GM18498 (cell line): ENCODE results near the gene GLRX5.
A peak's percentile ranks its signal among the peaks of the same experiment; 100 is the strongest.

Experiments used
- ATAC-seq: cut with Tn5 transposase; IDR thresholded peaks from one replicate; pipeline ENCODE4 v1.9.1; 2021; ENCODE audit warnings: mild to moderate bottlenecking, moderate library complexity; ENCODE audit not compliant: unreplicated experiment

Gene GLRX5

DNA sequence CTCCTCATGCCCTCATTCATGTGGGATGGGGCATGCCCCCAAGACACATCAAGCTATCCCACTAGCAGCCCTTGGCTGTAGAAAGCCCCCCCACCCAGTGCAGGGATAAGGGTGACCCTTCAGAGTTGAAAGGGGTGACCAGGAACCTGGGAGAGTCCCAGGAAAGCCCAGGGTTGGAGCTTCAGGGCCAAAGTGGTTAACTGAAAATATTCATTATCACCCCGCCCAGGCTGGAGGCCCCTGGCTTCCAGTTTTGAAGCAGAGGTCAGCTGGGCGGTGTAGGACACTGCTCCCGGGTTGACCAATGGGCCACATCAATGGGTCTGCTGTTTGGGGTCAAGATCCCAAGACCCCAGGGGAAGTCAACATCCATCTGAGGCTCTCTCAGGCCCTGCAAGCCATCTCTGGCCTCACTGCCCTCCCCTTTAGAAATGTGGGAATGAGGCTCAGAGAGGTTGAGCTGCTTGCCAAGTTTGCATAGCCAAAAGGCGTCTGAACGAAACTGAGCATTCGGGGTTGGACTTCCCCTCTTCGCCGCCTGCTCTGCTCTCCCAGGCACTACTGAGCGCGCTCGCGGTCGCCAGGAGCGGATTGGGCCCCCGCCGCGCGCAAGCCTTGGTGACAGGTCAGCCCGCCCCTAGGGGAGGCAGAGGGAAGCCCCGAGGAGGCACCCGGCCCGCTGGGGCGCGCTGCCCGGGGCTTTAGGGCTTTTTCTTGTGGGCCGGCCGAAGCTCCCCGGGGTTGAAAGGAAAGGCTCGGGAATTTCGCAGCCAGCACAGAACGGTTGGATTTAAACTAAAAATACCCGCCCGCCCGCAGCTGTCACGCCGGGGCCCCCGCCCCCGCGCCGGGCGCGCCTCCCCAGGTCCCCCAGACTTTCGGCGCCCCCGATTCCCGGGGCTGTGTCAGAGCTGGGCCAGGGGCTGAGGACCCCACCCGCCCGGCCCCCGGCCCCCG is 19.0 kb upstream of the GLRX5 start:
- peak; percentile 88 for ATAC-seq

- ATAC-seq = peak; percentile 57
These were observed 18.2 kb upstream of the GLRX5 start, which contains the start of gene SYNE3 for GRCh38 chr14:95516554-95517181. Gene SYNE3, minus strand, starts transcription at chr14:95516650. Its CDS starts 40,829 bp downstream, at chr14:95475821.

- ATAC-seq = peak; percentile 22
These were observed 16.7 kb upstream of the GLRX5 start for GRCh38 chr14:95518045-95518751.

GRCh38 chr14:95519699-95520098 is 15.2 kb upstream of the GLRX5 start:
- no peak for ATAC-seq

GRCh38 chr14:95520346-95520745 is 14.5 kb upstream of the GLRX5 start:
- no peak for ATAC-seq

GRCh38 chr14:95521001-95521400 is 13.8 kb upstream of the GLRX5 start:
- ATAC-seq = no peak

DNA sequence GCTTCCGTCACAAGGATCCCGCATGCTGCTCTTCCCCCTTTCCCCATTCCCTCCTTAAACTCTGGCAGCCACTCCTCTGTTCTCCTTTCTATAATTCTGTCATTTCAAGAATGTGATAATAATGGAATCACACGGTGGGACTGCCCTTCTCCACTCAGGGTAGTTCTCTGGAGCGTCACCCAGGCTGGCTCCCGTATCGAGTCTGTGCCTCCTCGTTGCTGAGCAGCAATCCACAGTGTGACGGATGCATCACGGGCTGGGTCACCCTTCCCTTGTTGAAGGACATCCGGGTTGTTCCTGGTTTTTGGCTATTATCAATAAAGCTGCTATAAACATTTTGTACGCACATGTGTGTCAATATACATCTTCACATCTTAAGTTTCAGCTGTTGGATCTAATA is 12.7 kb upstream of the GLRX5 start:
- ATAC-seq = no peak

DNA sequence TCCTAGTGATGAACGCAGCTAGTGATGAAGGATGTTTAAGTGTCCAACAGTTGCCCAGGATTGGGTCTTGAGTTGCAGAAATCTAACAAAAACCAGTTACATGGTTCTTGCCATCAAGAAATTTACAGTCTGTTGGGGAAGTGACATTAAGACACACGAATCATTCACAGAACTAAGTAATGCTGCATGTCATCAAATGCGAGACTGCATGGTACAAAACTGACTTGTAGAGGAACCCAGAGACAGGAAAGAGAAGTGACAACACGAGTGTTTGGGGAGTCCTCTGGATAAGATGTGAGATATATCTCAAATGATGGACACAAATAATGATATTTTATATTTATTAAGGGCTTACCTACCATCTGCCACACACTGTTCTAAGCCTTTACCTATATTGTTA is 12.3 kb upstream of the GLRX5 start:
- ATAC-seq = no peak

- no peak for ATAC-seq
These were observed 11.6 kb upstream of the GLRX5 start for GRCh38 chr14:95523051-95523814.

DNA sequence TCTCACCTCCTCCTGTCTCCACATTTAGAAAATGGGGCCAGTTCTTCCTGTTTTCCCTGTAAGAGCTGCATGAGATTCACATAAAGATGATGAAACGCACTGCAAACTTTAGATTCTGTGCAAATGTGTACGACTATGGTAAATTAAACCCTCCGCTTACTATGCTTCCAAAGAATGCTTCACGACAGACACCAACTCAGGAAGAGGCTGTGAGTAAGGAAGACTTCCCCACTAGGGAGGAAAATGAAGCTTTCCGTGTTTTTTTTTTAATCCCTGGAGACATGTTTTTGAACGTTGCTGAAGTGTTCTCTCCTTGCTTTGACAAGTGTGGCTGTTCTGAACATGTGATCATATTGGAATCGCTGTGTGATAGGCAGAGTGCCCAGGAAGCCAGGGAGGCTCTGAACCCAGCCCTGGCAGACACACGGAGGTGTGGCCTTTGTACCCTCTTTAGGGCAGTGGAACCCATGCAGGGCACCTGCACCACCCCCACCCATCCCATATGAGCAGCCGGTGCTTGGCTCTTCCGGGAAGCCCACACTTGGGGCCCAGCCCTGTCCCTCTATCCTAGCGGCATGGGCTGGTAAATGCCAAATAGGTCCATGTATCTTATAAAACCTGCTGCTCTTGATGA is 10.9 kb upstream of the GLRX5 start:
- no peak for ATAC-seq

DNA sequence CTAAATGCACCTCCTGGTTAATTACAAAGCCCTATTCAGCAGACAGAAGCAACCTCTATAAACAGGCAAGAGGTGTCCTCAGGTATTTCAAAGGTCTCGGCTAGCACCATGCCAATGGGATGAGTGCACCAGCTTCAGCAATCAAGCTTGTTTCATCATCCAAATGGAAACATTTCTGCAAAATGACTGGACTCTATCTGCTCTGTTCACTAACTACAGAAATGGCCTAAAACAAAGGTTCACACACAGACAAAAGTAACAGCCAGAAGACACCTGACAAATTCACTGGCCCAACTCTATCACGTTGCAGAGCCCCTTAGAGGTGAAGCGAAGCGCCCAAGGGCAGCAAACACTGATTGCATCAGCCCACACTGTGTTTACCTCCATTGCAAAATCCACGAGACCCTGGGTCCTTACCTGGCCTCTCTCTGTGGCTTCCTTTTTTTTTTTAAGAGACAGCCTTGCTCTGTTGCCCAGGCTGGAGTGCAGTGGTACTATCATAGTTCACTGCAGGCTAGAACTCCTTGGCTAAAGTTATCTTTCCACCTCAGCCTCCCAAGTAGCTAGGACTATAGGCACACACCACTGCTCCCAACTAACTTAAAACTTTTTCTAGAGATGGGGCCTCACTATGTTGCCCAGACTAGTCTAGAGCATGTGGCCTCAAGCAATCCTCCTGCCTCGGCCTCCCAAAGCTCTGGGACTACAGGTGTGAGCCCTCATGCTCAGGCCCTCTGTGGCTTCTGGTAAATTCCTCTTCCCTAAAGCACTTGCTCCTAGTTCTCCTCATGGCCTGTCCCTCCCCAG is 9.9 kb upstream of the GLRX5 start:
- ATAC-seq = no peak

GRCh38 chr14:95525999-95526398 is 8.9 kb upstream of the GLRX5 start:
- ATAC-seq = no peak

DNA sequence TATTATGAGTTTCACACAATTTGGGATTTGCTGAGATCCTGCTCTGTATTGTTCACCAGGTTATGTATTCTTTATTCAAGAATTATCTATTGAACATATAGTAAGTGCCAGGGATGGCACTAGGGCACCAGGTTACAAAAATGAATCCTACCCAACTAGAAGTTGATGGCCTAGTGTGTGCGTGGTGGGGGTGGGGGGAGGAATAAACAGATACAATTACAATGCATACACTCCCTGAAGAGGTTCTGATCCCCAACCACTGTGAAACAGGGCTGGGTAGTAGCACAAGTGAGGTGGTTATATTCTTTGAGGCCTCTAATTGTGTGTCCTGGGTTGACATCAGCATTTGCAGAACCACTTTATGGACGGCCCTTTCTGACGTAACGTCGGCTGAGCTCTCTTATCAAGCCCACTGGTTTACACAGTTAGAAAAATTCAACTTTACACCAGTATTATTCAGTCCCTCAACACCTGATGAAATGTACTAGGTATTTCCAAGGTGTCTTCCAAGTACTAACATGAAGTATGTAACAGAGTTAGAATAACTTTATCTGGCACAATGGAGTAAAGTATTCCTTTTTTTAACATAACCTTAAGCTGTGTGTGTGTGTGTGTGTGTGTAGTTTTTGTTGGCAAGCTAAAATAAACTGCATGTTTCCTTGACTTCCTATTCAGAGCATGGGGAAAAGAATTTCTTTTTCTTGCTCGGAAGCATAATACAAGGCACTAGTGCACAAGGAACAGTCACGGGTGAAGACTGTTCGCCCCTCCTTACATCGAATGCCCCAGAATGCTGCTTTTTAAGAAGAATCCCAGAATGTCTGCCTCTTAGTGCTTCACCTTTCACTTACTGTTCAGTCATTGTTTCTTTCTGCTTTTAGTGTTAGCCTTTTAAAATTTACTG is 8.1 kb upstream of the GLRX5 start:
- no peak for ATAC-seq

- no peak for ATAC-seq
These were observed 7.4 kb upstream of the GLRX5 start for GRCh38 chr14:95527387-95528002.

DNA sequence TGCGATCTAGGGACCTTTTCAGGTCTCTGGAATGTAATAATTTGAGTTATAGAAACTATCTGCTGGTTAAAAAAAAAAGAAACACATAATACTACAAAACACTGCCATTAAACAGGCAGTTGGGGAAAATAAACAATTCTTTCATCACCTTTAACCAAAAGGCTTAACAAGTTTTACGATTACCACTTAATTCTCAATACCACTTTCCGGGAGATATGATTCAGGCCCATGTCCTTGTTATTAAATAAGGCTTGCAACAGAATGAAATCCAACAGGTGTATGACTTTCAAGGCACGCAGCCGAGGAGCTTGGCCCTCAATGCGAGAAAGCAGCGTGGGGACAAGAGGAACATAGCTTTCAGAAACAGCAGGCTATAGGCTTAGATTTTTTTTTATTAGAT is 5.6 kb upstream of the GLRX5 start:
- no peak for ATAC-seq

- no peak for ATAC-seq
These were observed 4.2 kb upstream of the GLRX5 start for GRCh38 chr14:95530473-95531276.

DNA sequence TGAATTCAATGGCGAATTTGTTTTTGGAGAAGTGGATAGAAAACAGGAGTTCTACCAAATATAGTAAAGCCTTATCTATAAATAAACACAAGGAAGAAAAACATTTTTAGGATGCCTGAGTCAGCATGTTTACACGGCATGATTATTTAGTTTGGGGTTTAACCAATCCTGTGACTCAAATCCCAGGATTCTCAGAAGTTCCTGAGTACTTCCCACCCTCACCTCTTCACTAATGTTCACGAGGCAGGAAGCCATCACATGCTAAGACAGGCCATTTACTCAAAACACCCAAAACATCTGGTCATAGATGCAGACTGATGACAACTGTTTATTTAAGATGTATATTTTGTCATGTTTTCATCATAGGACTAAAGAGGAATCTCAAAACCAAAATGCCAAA is 3.4 kb upstream of the GLRX5 start:
- ATAC-seq = no peak
